Measurements from ENCODE around the gene SCOC.

Gene SCOC

DNA sequence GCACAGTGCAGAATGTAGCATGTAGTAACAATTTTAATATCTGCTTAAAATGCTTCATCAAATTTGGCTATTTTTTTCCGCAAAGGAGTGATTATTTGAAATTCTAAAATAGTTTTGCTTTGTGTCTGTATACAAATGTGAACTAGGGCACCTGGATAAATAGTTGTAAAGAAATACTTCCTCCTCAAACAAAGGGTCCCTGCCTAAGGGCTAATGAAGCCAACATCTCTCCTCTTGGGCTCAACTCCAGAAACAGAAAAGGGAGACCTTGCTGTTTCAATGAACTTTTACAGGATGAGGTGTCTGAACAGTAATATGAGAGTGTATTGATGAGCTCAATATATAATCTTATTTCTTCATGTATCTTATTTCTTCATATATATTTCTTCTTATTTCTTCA, 30.8 kb upstream of the SCOC start:
- no peak overlapping the region for H2BK12ac ChIP-seq (ENCODE audit: low read length)
- H3K4me2 ChIP-seq (ENCODE audit: low read length): no peak overlapping the region
- H4K12ac ChIP-seq (ENCODE audit: low read depth, low read length): no peak overlapping the region
- no peaks in the 10 kb centered on the region for H3K36me3 ChIP-seq (ENCODE audit: control insufficient read depth in 1 of 2, insufficient read depth in 2 of 2, low read length in 2 of 2)
- H3K9me3 ChIP-seq (ENCODE audit: insufficient read depth, low read depth, low read length): peaks cover 3% of the 10 kb centered on the region
- H3K4me1 ChIP-seq (ENCODE audit: control insufficient read depth in 1 of 2, insufficient read depth in 2 of 2, low read length in 2 of 2): no peaks in the 10 kb centered on the region
- H3K9ac ChIP-seq (ENCODE audit: low read length): no peak overlapping the region
- no peak overlapping the region for H3K14ac ChIP-seq (ENCODE audit: low read length)
- H2AK5ac ChIP-seq (ENCODE audit: low read length): no peak overlapping the region
- DNase-seq: no peak
- WGBS (ENCODE audit: extremely low coverage, insufficient coverage, insufficient read length): no CpG with 5 or more reads among the region's 1 CpG
- no peaks in the 10 kb centered on the region for H3K79me2 ChIP-seq (ENCODE audit: control insufficient read depth, insufficient read depth, low read length, poor library complexity)
- H4K8ac ChIP-seq (ENCODE audit: low read depth, low read length): no peak overlapping the region
- H2BK120ac ChIP-seq (ENCODE audit: insufficient read depth, low read length, poor library complexity): no peak overlapping the region
- no peak overlapping the region for H2BK5ac ChIP-seq (ENCODE audit: low read depth, low read length, poor library complexity)
- no peak overlapping the region for H3K4me3 ChIP-seq (ENCODE audit: low read depth, low read length)
- no peak overlapping the region for H3K4ac ChIP-seq (ENCODE audit: low read depth, low read length)
- H2AFZ ChIP-seq (ENCODE audit: insufficient read depth, low read length, poor library complexity): no peak overlapping the region
- H4K91ac ChIP-seq (ENCODE audit: low read depth, low read length): no peak overlapping the region
- H3K27me3 ChIP-seq (ENCODE audit: insufficient read depth, low read length): no peaks in the 10 kb centered on the region
- H3K23ac ChIP-seq (ENCODE audit: low read length): no peak overlapping the region
- no peak overlapping the region for H3K18ac ChIP-seq (ENCODE audit: low read length)
- H3K79me1 ChIP-seq (ENCODE audit: low read length): no peaks in the 10 kb centered on the region
- H3K27ac ChIP-seq (ENCODE audit: low read depth, low read length): no peak overlapping the region

DNA sequence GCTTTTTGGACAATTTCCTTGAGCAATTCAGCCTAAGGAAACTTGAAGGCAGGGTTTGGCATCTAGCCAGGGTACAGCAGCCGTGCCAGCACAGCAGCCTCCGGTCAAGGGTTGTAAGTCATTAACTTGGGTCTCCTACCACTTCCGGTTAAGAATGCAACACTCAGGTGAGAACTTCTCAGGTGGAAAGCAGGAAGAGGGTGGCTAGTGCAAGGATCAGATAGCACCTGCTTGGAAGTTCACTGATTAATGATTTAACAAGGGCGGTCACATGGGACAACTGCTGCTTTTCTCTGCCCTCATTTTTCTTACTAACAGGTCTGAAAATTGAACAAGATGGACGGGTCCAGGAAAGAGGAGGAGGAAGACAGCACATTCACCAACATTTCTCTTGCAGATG, 30.1 kb upstream of the SCOC start:
- Histone ChIP-seq H4K12ac (ENCODE audit: low read depth, low read length) (no peak overlapping the region), H3K23ac (ENCODE audit: low read length) (no peak overlapping the region), H3K36me3 (ENCODE audit: control insufficient read depth in 1 of 2, insufficient read depth in 2 of 2, low read length in 2 of 2) (no peaks in the 10 kb centered on the region), H3K27ac (ENCODE audit: low read depth, low read length) (no peak overlapping the region), H4K8ac (ENCODE audit: low read depth, low read length) (no peak overlapping the region), H3K18ac (ENCODE audit: low read length) (no peak overlapping the region), H3K14ac (ENCODE audit: low read length) (no peak overlapping the region), H2BK5ac (ENCODE audit: low read depth, low read length, poor library complexity) (no peak overlapping the region), H3K4me1 (ENCODE audit: control insufficient read depth in 1 of 2, insufficient read depth in 2 of 2, low read length in 2 of 2) (no peaks in the 10 kb centered on the region), H4K91ac (ENCODE audit: low read depth, low read length) (no peak overlapping the region), H3K4me2 (ENCODE audit: low read length) (no peak overlapping the region), H2AK5ac (ENCODE audit: low read length) (no peak overlapping the region), H3K9me3 (ENCODE audit: insufficient read depth, low read depth, low read length) (peaks cover 3% of the 10 kb centered on the region), H2BK120ac (ENCODE audit: insufficient read depth, low read length, poor library complexity) (no peak overlapping the region), H3K4ac (ENCODE audit: low read depth, low read length) (no peak overlapping the region), H3K79me2 (ENCODE audit: control insufficient read depth, insufficient read depth, low read length, poor library complexity) (no peaks in the 10 kb centered on the region), H3K27me3 (ENCODE audit: insufficient read depth, low read length) (no peaks in the 10 kb centered on the region), H2BK12ac (ENCODE audit: low read length) (no peak overlapping the region), H3K4me3 (ENCODE audit: low read depth, low read length) (no peak overlapping the region), H3K79me1 (ENCODE audit: low read length) (no peaks in the 10 kb centered on the region), H2AFZ (ENCODE audit: insufficient read depth, low read length, poor library complexity) (no peak overlapping the region), H3K9ac (ENCODE audit: low read length) (no peak overlapping the region)
- DNase-seq: no peak
- no CpG with 5 or more reads among the region's 5 CpGs for WGBS (ENCODE audit: extremely low coverage, insufficient coverage, insufficient read length)

DNA sequence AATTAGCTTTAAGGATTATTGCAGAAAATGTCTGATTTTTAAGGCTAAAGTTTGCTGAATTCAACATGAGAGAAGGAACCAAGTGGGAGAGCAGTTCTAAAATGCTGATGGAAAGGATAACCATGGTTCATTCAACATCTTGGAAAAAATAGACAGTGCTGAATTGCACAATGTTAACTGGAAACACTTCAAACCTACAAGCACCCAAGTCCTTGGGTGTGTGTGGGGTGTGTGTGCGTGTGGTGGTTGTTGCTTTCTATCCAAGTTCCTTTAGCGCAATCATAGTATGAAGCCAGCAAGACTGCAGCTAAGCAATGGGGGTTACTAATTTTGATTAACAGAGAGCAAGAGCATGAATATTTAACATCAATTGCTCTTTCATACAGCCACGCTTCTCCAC, 29.3 kb upstream of the SCOC start:
- Histone ChIP-seq H2AK5ac (ENCODE audit: low read length) (no peak overlapping the region), H3K27me3 (ENCODE audit: insufficient read depth, low read length) (no peaks in the 10 kb centered on the region), H4K12ac (ENCODE audit: low read depth, low read length) (no peak overlapping the region), H3K4me2 (ENCODE audit: low read length) (no peak overlapping the region), H2BK5ac (ENCODE audit: low read depth, low read length, poor library complexity) (no peak overlapping the region), H3K4me1 (ENCODE audit: control insufficient read depth in 1 of 2, insufficient read depth in 2 of 2, low read length in 2 of 2) (no peaks in the 10 kb centered on the region), H3K36me3 (ENCODE audit: control insufficient read depth in 1 of 2, insufficient read depth in 2 of 2, low read length in 2 of 2) (no peaks in the 10 kb centered on the region), H3K79me1 (ENCODE audit: low read length) (no peaks in the 10 kb centered on the region), H4K8ac (ENCODE audit: low read depth, low read length) (no peak overlapping the region), H4K91ac (ENCODE audit: low read depth, low read length) (no peak overlapping the region), H2AFZ (ENCODE audit: insufficient read depth, low read length, poor library complexity) (no peak overlapping the region), H3K23ac (ENCODE audit: low read length) (no peak overlapping the region), H3K18ac (ENCODE audit: low read length) (no peak overlapping the region), H3K9me3 (ENCODE audit: insufficient read depth, low read depth, low read length) (peaks cover 3% of the 10 kb centered on the region), H3K9ac (ENCODE audit: low read length) (no peak overlapping the region), H3K4me3 (ENCODE audit: low read depth, low read length) (no peak overlapping the region), H2BK12ac (ENCODE audit: low read length) (no peak overlapping the region), H2BK120ac (ENCODE audit: insufficient read depth, low read length, poor library complexity) (no peak overlapping the region), H3K14ac (ENCODE audit: low read length) (no peak overlapping the region), H3K27ac (ENCODE audit: low read depth, low read length) (no peak overlapping the region), H3K79me2 (ENCODE audit: control insufficient read depth, insufficient read depth, low read length, poor library complexity) (no peaks in the 10 kb centered on the region), H3K4ac (ENCODE audit: low read depth, low read length) (no peak overlapping the region)
- DNase-seq: no peak
- WGBS (ENCODE audit: extremely low coverage, insufficient coverage, insufficient read length): no CpG with 5 or more reads among the region's 3 CpGs

DNA sequence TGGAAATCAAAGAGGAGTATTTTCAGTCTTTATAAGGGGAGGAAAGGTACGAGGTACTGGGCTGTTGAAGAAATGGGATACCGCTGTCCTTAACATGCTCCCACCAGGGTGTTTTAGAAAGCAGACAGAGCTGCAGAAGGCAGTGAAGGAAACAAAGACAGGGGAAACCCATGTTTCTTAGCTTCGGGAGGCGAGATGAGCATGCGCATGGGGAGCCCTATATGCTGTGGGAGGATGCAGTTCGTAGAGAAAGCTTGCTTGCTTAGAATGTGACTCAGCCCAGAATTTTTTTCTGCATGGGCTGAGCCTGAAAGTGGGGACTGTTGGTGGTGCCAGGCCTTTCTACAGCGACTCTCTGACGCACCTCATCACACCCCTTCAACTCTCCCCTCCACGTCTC, 28.8 kb upstream of the SCOC start:
- no peak overlapping the region for H3K23ac ChIP-seq (ENCODE audit: low read length)
- H4K8ac ChIP-seq (ENCODE audit: low read depth, low read length): no peak overlapping the region
- no peak overlapping the region for H2AK5ac ChIP-seq (ENCODE audit: low read length)
- H2AFZ ChIP-seq (ENCODE audit: insufficient read depth, low read length, poor library complexity): no peak overlapping the region
- H3K4me3 ChIP-seq (ENCODE audit: low read depth, low read length): no peak overlapping the region
- H2BK5ac ChIP-seq (ENCODE audit: low read depth, low read length, poor library complexity): no peak overlapping the region
- H3K14ac ChIP-seq (ENCODE audit: low read length): no peak overlapping the region
- H3K18ac ChIP-seq (ENCODE audit: low read length): no peak overlapping the region
- H3K79me2 ChIP-seq (ENCODE audit: control insufficient read depth, insufficient read depth, low read length, poor library complexity): no peaks in the 10 kb centered on the region
- no peaks in the 10 kb centered on the region for H3K36me3 ChIP-seq (ENCODE audit: control insufficient read depth in 1 of 2, insufficient read depth in 2 of 2, low read length in 2 of 2)
- no peak overlapping the region for H4K12ac ChIP-seq (ENCODE audit: low read depth, low read length)
- no peaks in the 10 kb centered on the region for H3K79me1 ChIP-seq (ENCODE audit: low read length)
- no peak for DNase-seq
- no peak overlapping the region for H2BK120ac ChIP-seq (ENCODE audit: insufficient read depth, low read length, poor library complexity)
- H3K4ac ChIP-seq (ENCODE audit: low read depth, low read length): no peak overlapping the region
- no peaks in the 10 kb centered on the region for H3K27me3 ChIP-seq (ENCODE audit: insufficient read depth, low read length)
- peaks cover 3% of the 10 kb centered on the region for H3K9me3 ChIP-seq (ENCODE audit: insufficient read depth, low read depth, low read length)
- no CpG with 5 or more reads among the region's 9 CpGs for whole genome bisulfite sequencing (ENCODE audit: extremely low coverage, insufficient coverage, insufficient read length)
- no peak overlapping the region for H2BK12ac ChIP-seq (ENCODE audit: low read length)
- no peak overlapping the region for H3K27ac ChIP-seq (ENCODE audit: low read depth, low read length)
- no peak overlapping the region for H4K91ac ChIP-seq (ENCODE audit: low read depth, low read length)
- H3K4me2 ChIP-seq (ENCODE audit: low read length): no peak overlapping the region
- H3K4me1 ChIP-seq (ENCODE audit: control insufficient read depth in 1 of 2, insufficient read depth in 2 of 2, low read length in 2 of 2): no peaks in the 10 kb centered on the region
- no peak overlapping the region for H3K9ac ChIP-seq (ENCODE audit: low read length)

All from trophoblast cell (in vitro differentiated cells and primary cell).